ENCODE results near the gene WDR46. TPM values are rescaled to one million over a fixed set of nuclear protein-coding genes. Genes with fewer than 3 reads are reported as not detected.

WDR46 gene
- total and polyA plus RNA-seq, 2 of the 13 experiments (the other 11 are each of a cell fraction or from before 2014, with no cell fraction given): 47.4 to 105 TPM

- no peak for TF ChIP-seq MLXIP (CRISPR knock-in tag; IDR thresholded peaks at IDR 0.05; ENCODE audit: borderline replicate concordance)
- 0 out of 2 replicates have a peak, but pooled peaks have one; percentile 34 for TF ChIP-seq ARNTL (CRISPR knock-in tag; IDR thresholded peaks at IDR 0.05)
- TF ChIP-seq NCOR1 (IDR thresholded peaks at IDR 0.05; ENCODE audit: borderline replicate concordance, low read length): no peak
- TF ChIP-seq HNF1A (IDR thresholded peaks at IDR 0.05; ENCODE audit: low read depth): no peak
- TF ChIP-seq HNF1A (CRISPR knock-in tag; IDR thresholded peaks at IDR 0.05; ENCODE audit: borderline replicate concordance): 0 out of 2 replicates have a peak, but pooled peaks have one; percentile 60
- TF ChIP-seq TFE3 (CRISPR knock-in tag; IDR thresholded peaks at IDR 0.05): peak; percentile 10; the same call in 1 of the 2 replicates
- no peak for TF ChIP-seq ZNF841 (CRISPR knock-in tag; IDR thresholded peaks at IDR 0.05; ENCODE audit: borderline replicate concordance)
- TF ChIP-seq DBP (CRISPR knock-in tag; IDR thresholded peaks at IDR 0.05; ENCODE audit: not compliant biosample characterization): no peak
- TF ChIP-seq MLLT10 (CRISPR knock-in tag; IDR thresholded peaks at IDR 0.05): no peak
Measured at GRCh38 chr6:33248643-33248931, 40.5 kb downstream of the WDR46 start (continued).
